Heart left ventricle (tissue), 16 donors: Measurements from ENCODE around the gene CREM. TPM values are rescaled to one million over a fixed set of nuclear protein-coding genes. Genes with fewer than 3 reads are reported as not detected.

Source experiments
- ATAC-seq, 4 donors: fragments of 200-7000 bp; cut with Tn5 transposase; one replicate each; pipeline ENCODE4 v1.9.1; 2020 to 2022; ENCODE audit warnings: moderate library complexity in 4 of 4, mild to moderate bottlenecking in 3 of 4, moderate number of reproducible peaks in 1 of 4
- DNase-seq, 5 donors: peaks; one replicate each; pipeline ENCODE4 v3.0.0-alpha.2; 2020
- H3K27ac ChIP-seq, 12 donors: fragments of 200-600 bp; sonication (generic) in 4 of 12; one replicate each; pipeline versions ENCODE4 v1.5.0 to v1.8.0; 2016 to 2022; ENCODE audit warnings: mild to moderate bottlenecking in 2 of 12
- H3K27me3 ChIP-seq, 9 donors: fragments of 200-600 bp; sonication (generic) in 2 of 9; one replicate each; pipeline versions ENCODE4 v1.5.1 to v1.8.0; 2016 to 2022; ENCODE audit warnings: mild to moderate bottlenecking in 3 of 9
- H3K36me3 ChIP-seq, 9 donors: fragments of 200-600 bp; sonication (generic) in 2 of 9; one replicate each; pipeline versions ENCODE4 v1.5.0 to v1.8.0; 2018 to 2022; ENCODE audit warnings: mild to moderate bottlenecking in 2 of 9
- H3K4me1 ChIP-seq, 12 donors: fragments of 200-600 bp; sonication (generic) in 4 of 12; one replicate each; pipeline versions ENCODE4 v1.5.0 to v1.8.0; 2016 to 2022; ENCODE audit warnings: mild to moderate bottlenecking in 3 of 12
- H3K4me3 ChIP-seq, 12 donors: fragments of 200-600 bp; sonication (generic) in 4 of 12; one replicate each; pipeline versions ENCODE4 v1.5.0 to v1.8.0; 2017 to 2022; ENCODE audit warnings: mild to moderate bottlenecking in 9 of 12, moderate library complexity in 4 of 12
- H3K9me3 ChIP-seq, 12 donors: fragments of 200-600 bp; sonication (generic) in 4 of 12; one replicate each; pipeline versions ENCODE4 v1.5.0 to v1.8.0; 2016 to 2022; ENCODE audit warnings: mild to moderate bottlenecking in 1 of 12
- POLR2A ChIP-seq, 2 donors: fragments of 450-650 bp; IDR thresholded peaks; one replicate each; pipeline ENCODE4 v1.6.1; 2017; ENCODE audit warnings: antibody characterized with exemption in 2 of 2, mild to moderate bottlenecking in 2 of 2, moderate library complexity in 2 of 2
- WGBS, 4 donors: extraction: QIAGEN DNeasy Blood & Tissue Kit in 2 of 4; methylation state at CpG; one replicate each; pipeline versions ENCODE4 v1.1.5 to v1.1.7; 2013 to 2018; 5-methylcytosine and 5-hydroxymethylcytosine counted together
- intact Hi-C, 10 donors: fragments of 100-400 bp; cut with DNase I; formaldehyde crosslinking; loops; one replicate each; pipeline versions ENCODE4 v1.11.1 to v1.14.2; 2022
- polyA plus RNA-seq, 2 donors: library from polyadenylated mRNA; stranded (reverse); fragments of 200-250 nt; gene quantifications; one replicate each; pipeline ENCODE4 v1.2.3, GENCODE V29; 2013
- total RNA-seq, 9 donors: library from RNA; depleted of rRNA in 2 of 9; stranded (reverse); fragments of >200 nt in 2 of 9; fragmentation: NEBNext Ultra II Directional in 3 of 9; extraction: Animal tissue kit (Norgen Biotek cat#: 25700) in 3 of 9; gene quantifications; one replicate each; pipeline versions ENCODE4 v1.1.0 to v1.2.4, GENCODE V29; 2016 to 2023
- TF ChIP-seq, protein P1 (sequence below), 12 donors: fragments of 200-600 bp; sonication (generic) in 4 of 12; IDR thresholded peaks; one replicate each; pipeline versions ENCODE4 v1.5.0 to v1.8.0; 2018 to 2022; ENCODE audit warnings: antibody characterized with exemption in 12 of 12, mild to moderate bottlenecking in 5 of 12
- donor health status: ischemic (EF 13 %, LVEDD 7.1; RV severe dilation, severe dysfunction).
- donor health status: healthy with polysubstance abuse.
- donor health status: DM: no; HTN: yes; CAD: no.
- donor health status: DM: no; HTN: no; CAD: no.
- donor health status: ischemic (EF 25% LVEDD 6.9; RV normal size, moderate dysfunction).
- donor health status: ischemic (EF 25% LVEDD 5.7; RV mildly dilated, moderate dysfunction).
- donor health status: healthy.
- donor health status: DM: yes; HTN: yes; CAD: no.
- donor health status: ischemic (EF 35%, LVEDD 5.7; RV mildly dilated, moderate dysfunction).
- donor health status: nonischemic (EF 11% LVEDD 7.7; RV severe dilation, severe dysfunction).
- donor health status: DM: yes; HTN: yes; CAD: no.
- donor health status: PGD.
- donor health status: ischemic (EF 29% LVEDD 5.4; RV normal size, mild dysfunction).
- donor health status: nonischemic (EF 23%, LVEDD 6.1; RV moderate dilation, normal function).

Gene CREM
- total and polyA plus RNA-seq, 11 donors, result 38.4 to 89.7 (median 54.7) TPM

DNA sequence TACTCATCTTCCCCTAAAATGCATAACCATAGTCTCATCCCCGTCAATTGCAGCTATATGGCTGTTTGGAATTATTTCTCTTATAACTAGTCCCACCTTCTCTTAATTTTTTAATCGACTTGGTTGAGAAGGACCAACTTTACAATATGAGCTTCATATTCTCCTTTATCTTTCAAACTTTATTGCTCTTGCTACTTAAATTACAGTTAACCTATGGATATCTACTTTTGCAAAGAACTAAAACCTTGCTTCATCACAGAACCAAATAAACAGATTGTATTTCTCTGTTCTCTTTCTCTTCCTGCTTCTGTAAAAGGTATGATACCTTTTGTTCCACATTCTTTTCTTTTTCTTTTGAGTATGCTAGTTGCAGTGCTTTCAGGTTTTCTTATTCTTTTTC lies 6.1 kb downstream of the CREM start:
- no peak for ATAC-seq
- no peak for TF ChIP-seq POLR2A (IDR thresholded peaks at IDR 0.05)
- TF ChIP-seq, protein P1, sequence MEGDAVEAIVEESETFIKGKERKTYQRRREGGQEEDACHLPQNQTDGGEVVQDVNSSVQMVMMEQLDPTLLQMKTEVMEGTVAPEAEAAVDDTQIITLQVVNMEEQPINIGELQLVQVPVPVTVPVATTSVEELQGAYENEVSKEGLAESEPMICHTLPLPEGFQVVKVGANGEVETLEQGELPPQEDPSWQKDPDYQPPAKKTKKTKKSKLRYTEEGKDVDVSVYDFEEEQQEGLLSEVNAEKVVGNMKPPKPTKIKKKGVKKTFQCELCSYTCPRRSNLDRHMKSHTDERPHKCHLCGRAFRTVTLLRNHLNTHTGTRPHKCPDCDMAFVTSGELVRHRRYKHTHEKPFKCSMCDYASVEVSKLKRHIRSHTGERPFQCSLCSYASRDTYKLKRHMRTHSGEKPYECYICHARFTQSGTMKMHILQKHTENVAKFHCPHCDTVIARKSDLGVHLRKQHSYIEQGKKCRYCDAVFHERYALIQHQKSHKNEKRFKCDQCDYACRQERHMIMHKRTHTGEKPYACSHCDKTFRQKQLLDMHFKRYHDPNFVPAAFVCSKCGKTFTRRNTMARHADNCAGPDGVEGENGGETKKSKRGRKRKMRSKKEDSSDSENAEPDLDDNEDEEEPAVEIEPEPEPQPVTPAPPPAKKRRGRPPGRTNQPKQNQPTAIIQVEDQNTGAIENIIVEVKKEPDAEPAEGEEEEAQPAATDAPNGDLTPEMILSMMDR (IDR thresholded peaks at IDR 0.05), result no peak
- H3K9me3 ChIP-seq, result no peaks in the 10 kb centered on the region
- intact Hi-C loops, result no loop called here
- no peaks in the 10 kb centered on the region for H3K27me3 ChIP-seq
- WGBS, 4 donors, result 93 to 96% (median 94%) methylated on average over 2 of the region's 2 CpGs
- H3K36me3 ChIP-seq, result no peaks in the 10 kb centered on the region
- peaks cover 0 to 53% (median 9%) of the 10 kb centered on the region in 12 donors for H3K4me1 ChIP-seq
- H3K4me3 ChIP-seq, result no peak overlapping the region
- peak overlapping the region in 1 of 12 donors; percentile 46 for H3K27ac ChIP-seq
- no peak for DNase-seq

DNA sequence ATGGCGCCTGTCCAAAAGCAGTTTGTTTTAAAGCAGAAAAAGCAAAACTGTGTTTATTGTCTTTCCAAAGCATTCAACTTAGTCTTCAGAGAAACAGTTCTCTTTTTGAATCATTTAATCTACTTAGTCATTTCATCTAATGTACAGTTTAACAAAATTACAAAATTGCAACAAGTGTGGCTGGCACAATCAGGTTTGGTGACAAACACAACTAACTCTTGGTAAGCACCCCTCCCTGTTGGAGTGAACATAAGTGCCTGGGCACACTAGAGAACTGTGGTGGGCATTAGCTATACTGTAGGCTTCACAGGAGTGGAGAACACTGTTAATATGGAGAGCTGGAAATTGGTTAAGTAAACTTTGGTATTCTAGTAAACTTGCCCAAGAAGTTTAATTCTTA lies 6.9 kb downstream of the CREM start:
- no peak for TF ChIP-seq POLR2A (IDR thresholded peaks at IDR 0.05)
- TF ChIP-seq, protein P1 (IDR thresholded peaks at IDR 0.05), result no peak
- H3K36me3 ChIP-seq, result no peaks in the 10 kb centered on the region
- 56 to 100% (median 96%) methylated on average over 1 of the region's 1 CpG for WGBS, 4 donors
- ATAC-seq, result no peak
- H3K27ac ChIP-seq, result no peak overlapping the region
- H3K4me1 ChIP-seq, result peaks cover 0 to 45% (median 6%) of the 10 kb centered on the region in 12 donors
- no peaks in the 10 kb centered on the region for H3K9me3 ChIP-seq
- intact Hi-C loops, result no loop called here
- H3K4me3 ChIP-seq, result no peak overlapping the region
- H3K27me3 ChIP-seq, result no peaks in the 10 kb centered on the region
- no peak for DNase-seq

DNA sequence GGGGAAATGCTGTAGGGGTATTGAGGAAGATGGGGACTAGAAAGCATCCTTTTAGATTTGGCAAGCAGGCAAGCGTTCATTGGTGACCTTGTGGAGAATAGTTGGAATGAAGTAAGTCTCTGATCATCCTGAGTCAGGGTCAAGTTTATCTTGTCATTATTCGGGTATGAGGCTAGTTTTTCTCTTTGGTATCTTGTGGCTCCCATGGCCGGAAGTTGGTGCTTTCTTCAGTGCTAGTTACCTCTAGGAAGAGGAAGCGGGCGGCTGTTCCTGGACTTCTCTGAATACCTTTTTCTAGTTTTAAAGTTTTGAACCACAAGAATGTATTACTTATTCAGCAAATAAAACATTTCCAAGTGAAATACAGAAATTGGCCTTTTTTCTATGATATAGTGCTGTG lies 9.2 kb downstream of the CREM start:
- no peaks in the 10 kb centered on the region for H3K27me3 ChIP-seq
- no peaks in the 10 kb centered on the region for H3K9me3 ChIP-seq
- H3K27ac ChIP-seq, result peak overlapping the region in 2 of 12 donors; percentile 22 to 46
- WGBS, 4 donors, result 61 to 73% (median 70%) methylated on average over 5 of the region's 5 CpGs
- ATAC-seq, result no peak
- H3K36me3 ChIP-seq, result no peaks in the 10 kb centered on the region
- peaks cover 0 to 23% (median 5%) of the 10 kb centered on the region in 12 donors for H3K4me1 ChIP-seq
- no peak for DNase-seq
- TF ChIP-seq, protein P1 (IDR thresholded peaks at IDR 0.05), result no peak
- TF ChIP-seq POLR2A (IDR thresholded peaks at IDR 0.05), result no peak
- no peak overlapping the region for H3K4me3 ChIP-seq
- intact Hi-C loops, result no loop called here

DNA sequence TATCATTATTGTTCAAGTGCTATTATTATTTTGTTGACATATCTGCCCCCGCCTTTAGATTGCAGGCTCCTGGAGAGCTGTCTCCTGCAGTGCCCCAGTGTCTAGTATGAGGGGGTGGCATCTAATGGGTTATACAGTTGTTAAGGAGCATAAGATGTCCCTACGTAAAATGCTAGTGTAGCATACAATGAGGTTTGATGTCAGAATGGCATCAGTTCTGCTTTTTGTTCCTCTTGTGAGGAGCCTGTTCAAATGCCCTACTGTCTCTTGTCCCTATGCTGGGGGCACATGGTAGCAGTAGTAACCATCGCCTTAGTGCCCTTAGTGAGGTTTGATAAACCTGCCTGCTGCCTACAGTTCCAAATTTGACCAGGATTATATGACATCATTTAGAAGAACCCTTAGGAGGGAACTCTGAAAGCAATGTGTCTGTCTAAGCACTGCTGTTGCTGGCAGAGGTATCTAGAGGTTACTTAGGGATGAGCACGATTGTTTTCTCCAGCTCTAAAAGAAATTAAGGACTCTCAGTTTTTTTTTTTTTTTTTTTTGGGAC lies 9.7 kb downstream of the CREM start:
- DNase-seq (no peak), ATAC-seq (peak; percentile 32 to 77 (median 37))
- Histone ChIP-seq H3K27ac (peak overlapping the region in 2 of 12 donors; percentile 22 to 46), H3K9me3 (no peaks in the 10 kb centered on the region), H3K36me3 (no peaks in the 10 kb centered on the region), H3K4me3 (no peak overlapping the region), H3K27me3 (no peaks in the 10 kb centered on the region), H3K4me1 (peaks cover 0 to 22% (median 5%) of the 10 kb centered on the region in 12 donors)
- TF ChIP-seq POLR2A (IDR thresholded peaks at IDR 0.05), result no peak
- TF ChIP-seq, protein P1 (IDR thresholded peaks at IDR 0.05), result no peak
- intact Hi-C loops, result no loop called here
- WGBS, 4 donors, result 67 to 77% (median 72%) methylated on average over 4 of the region's 4 CpGs
